H1 (cell line): Measurements from ENCODE around the gene GEN1. TPM values are rescaled to one million over a fixed set of nuclear protein-coding genes. Genes with fewer than 3 reads are reported as not detected.

ENCODE experiments used
- CTCF ChIA-PET: fragments of 300-600 bp; sonication (Branson Sonifier 250); formaldehyde crosslinking; loops from one replicate; lab custom pipeline; 2021; ENCODE audit not compliant: partially characterized antibody; lab: Charles Lee
- POLR2A ChIA-PET: fragments of 300-600 bp; sonication (Branson Sonifier 250); formaldehyde crosslinking; loops from one replicate; lab custom pipeline; 2021; ENCODE audit warnings: inconsistent platforms; ENCODE audit not compliant: partially characterized antibody; lab: Charles Lee
- DNase-seq, 2 experiments: peaks; one replicate each; pipeline versions ENCODE4 v3.0.0 to v3.0.0-alpha.2; 2010 to 2022; ENCODE audit warnings: low spot score in 2 of 2, low read depth in 1 of 2, mixed read lengths in 1 of 2
- FAIRE-seq: peaks from 2 replicates; lab custom pipeline; 2011; peaks lifted over from hg19 to GRCh38; lab: Jason Lieb, UNC
- H2AFZ ChIP-seq: 2 replicates; pipeline ENCODE4 v1.8.1; 2012; ENCODE audit warnings: low read length, inconsistent platforms
- H2AK5ac ChIP-seq: 2 replicates; pipeline ENCODE4 v1.6.1; 2013; ENCODE audit warnings: low read depth, low read length
- H2BK120ac ChIP-seq: replicated peaks from 2 replicates; pipeline ENCODE3; 2013; ENCODE audit warnings: low read depth, low read length, inconsistent platforms
- H2BK12ac ChIP-seq: 2 replicates; pipeline ENCODE4 v1.6.1; 2013; ENCODE audit warnings: low read depth, low read length
- H2BK15ac ChIP-seq: 2 replicates; pipeline ENCODE4 v1.6.1; 2013; ENCODE audit warnings: low read length
- H2BK20ac ChIP-seq: 2 replicates; pipeline ENCODE4 v1.6.1; 2013; ENCODE audit warnings: low read length
- H2BK5ac ChIP-seq: 2 replicates; pipeline ENCODE4 v1.6.1; 2013; ENCODE audit warnings: low read depth, low read length
- H3K14ac ChIP-seq: 2 replicates; pipeline ENCODE4 v1.6.1; 2013; ENCODE audit warnings: inconsistent platforms; ENCODE audit not compliant: insufficient read length
- H3K18ac ChIP-seq: 2 replicates; pipeline ENCODE4 v1.6.1; 2013; ENCODE audit warnings: low read length; ENCODE audit errors: extremely low read depth
- H3K23ac ChIP-seq: 2 replicates; pipeline ENCODE4 v1.6.1; 2013; ENCODE audit warnings: inconsistent platforms; ENCODE audit not compliant: insufficient read length
- H3K23me2 ChIP-seq: 2 replicates; pipeline ENCODE4 v1.6.1; 2013; ENCODE audit warnings: low read depth, low read length
- H3K27ac ChIP-seq: 2 replicates; pipeline ENCODE4 v1.6.1; 2011; ENCODE audit warnings: low read depth, low read length, inconsistent platforms
- H3K27me3 ChIP-seq, 4 experiments: replicated peaks in 1 of 4; 1 replicate in 1 of 4; 2 replicates in 3 of 4; pipeline versions ENCODE4 v1.6.1 to v1.8.1; 2011 to 2013; ENCODE audit warnings: low read length in 3 of 4, mild to moderate bottlenecking in 3 of 4, inconsistent platforms in 2 of 4, mixed read lengths in 2 of 4, moderate library complexity in 1 of 4; ENCODE audit not compliant: control insufficient read depth in 3 of 4, insufficient read depth in 3 of 4; ENCODE audit errors: extremely low read depth in 1 of 4
- H3K36me3 ChIP-seq, 4 experiments: 2 replicates each; pipeline versions ENCODE4 v1.6.1 to v1.8.1; 2011 to 2013; ENCODE audit warnings: mild to moderate bottlenecking in 4 of 4, low read length in 3 of 4, moderate library complexity in 2 of 4, control low read depth in 1 of 4, inconsistent platforms in 1 of 4; ENCODE audit not compliant: insufficient read depth in 4 of 4, control insufficient read depth in 2 of 4
- H3K4ac ChIP-seq: replicated peaks from 2 replicates; pipeline ENCODE3; 2013; ENCODE audit warnings: low read length, low read depth, mixed read lengths, inconsistent platforms; ENCODE audit not compliant: insufficient read length
- H3K4me1 ChIP-seq, 4 experiments: replicated peaks in 1 of 4; 1 replicate in 1 of 4; 2 replicates in 3 of 4; pipeline versions ENCODE4 v1.6.1 to v1.8.1; 2011 to 2013; ENCODE audit warnings: low read length in 3 of 4, inconsistent platforms in 2 of 4, mixed read lengths in 1 of 4; ENCODE audit not compliant: insufficient read depth in 4 of 4, control insufficient read depth in 3 of 4
- H3K4me2 ChIP-seq, 2 experiments: 2 replicates each; pipeline versions ENCODE4 v1.6.1 to v1.8.1; 2011 to 2013; ENCODE audit warnings: low read depth in 2 of 2, low read length in 2 of 2, control low read depth in 1 of 2, inconsistent platforms in 1 of 2, mild to moderate bottlenecking in 1 of 2; ENCODE audit not compliant: insufficient read depth in 1 of 2
- H3K4me3 ChIP-seq, 4 experiments: fragments of 200-600, 300-600 bp in 1 of 4; sonication (generic), shearing (Covaris generic), sonication (Bioruptor Twin) in 1 of 4; 2 replicates each; pipeline versions ENCODE4 v1.5.1 to v1.8.1; 2011 to 2016; ENCODE audit warnings: low read length in 4 of 4, low read depth in 3 of 4, control low read depth in 2 of 4, inconsistent platforms in 2 of 4, mild to moderate bottlenecking in 2 of 4, mixed read lengths in 1 of 4, moderate library complexity in 1 of 4; ENCODE audit not compliant: insufficient read depth in 2 of 4; ENCODE audit errors: extremely low read depth in 1 of 4
- H3K56ac ChIP-seq: replicated peaks from 2 replicates; pipeline ENCODE3; 2013; ENCODE audit warnings: low read depth, mild to moderate bottlenecking, mixed read lengths, low read length, inconsistent platforms; ENCODE audit not compliant: insufficient read length
- H3K79me1 ChIP-seq: 2 replicates; pipeline ENCODE4 v1.6.1; 2013; ENCODE audit warnings: low read depth, low read length, control low read depth
- H3K79me2 ChIP-seq, 2 experiments: 2 replicates each; pipeline versions ENCODE4 v1.6.1 to v1.8.1; 2012 to 2013; ENCODE audit warnings: low read length in 2 of 2, mild to moderate bottlenecking in 2 of 2, inconsistent platforms in 1 of 2; ENCODE audit not compliant: insufficient read depth in 2 of 2, control insufficient read depth in 1 of 2
- H3K9ac ChIP-seq, 4 experiments: replicated peaks in 1 of 4; 1 replicate in 1 of 4; 2 replicates in 3 of 4; pipeline versions ENCODE4 v1.6.1 to v1.8.1; 2011 to 2013; ENCODE audit warnings: low read depth in 3 of 4, low read length in 3 of 4, control low read depth in 2 of 4, mild to moderate bottlenecking in 2 of 4, moderate library complexity in 2 of 4, inconsistent platforms in 1 of 4; ENCODE audit errors: extremely low read depth in 1 of 4
- H3K9me3 ChIP-seq, 2 experiments: 2 replicates each; pipeline versions ENCODE4 v1.6.1 to v1.8.1; 2012 to 2013; ENCODE audit warnings: mild to moderate bottlenecking in 2 of 2, moderate library complexity in 2 of 2, control low read depth in 1 of 2, inconsistent platforms in 1 of 2, low read depth in 1 of 2, low read length in 1 of 2, mixed read lengths in 1 of 2; ENCODE audit not compliant: insufficient read depth in 2 of 2
- H4K20me1 ChIP-seq, 2 experiments: replicated peaks in 1 of 2; 2 replicates each; pipeline versions ENCODE3 to v1.8.1; 2011 to 2013; ENCODE audit warnings: inconsistent platforms in 2 of 2, low read length in 2 of 2, mild to moderate bottlenecking in 1 of 2; ENCODE audit not compliant: insufficient read depth in 2 of 2, control insufficient read depth in 1 of 2
- H4K5ac ChIP-seq: 2 replicates; pipeline ENCODE4 v1.6.1; 2013; ENCODE audit warnings: low read length, low read depth, mixed read lengths, inconsistent platforms; ENCODE audit not compliant: insufficient read length
- H4K8ac ChIP-seq: 2 replicates; pipeline ENCODE4 v1.8.0; 2013; ENCODE audit warnings: mild to moderate bottlenecking, moderate library complexity, low read length, inconsistent platforms; ENCODE audit not compliant: insufficient read depth; ENCODE audit errors: extremely low read depth
- H4K91ac ChIP-seq: replicated peaks from 2 replicates; pipeline ENCODE3; 2013; ENCODE audit warnings: low read length, mixed read lengths, inconsistent platforms; ENCODE audit not compliant: insufficient read length
- CEBPB ChIP-seq: IDR thresholded peaks from 2 replicates; pipeline ENCODE4 v1.6.1; 2012; ENCODE audit warnings: low read depth, low read length
- CHD2 ChIP-seq: IDR thresholded peaks from 2 replicates; pipeline ENCODE4 v1.6.1; 2012; ENCODE audit warnings: low read length, improper control_type of control experiment
- NANOG ChIP-seq: IDR thresholded peaks from 2 replicates; pipeline ENCODE4 v1.6.1; 2011; ENCODE audit warnings: low read length, low read depth, mild to moderate bottlenecking, inconsistent platforms; ENCODE audit not compliant: insufficient read depth, poor library complexity, severe bottlenecking
- SIRT6 ChIP-seq: IDR thresholded peaks from one replicate; pipeline ENCODE4 v1.7.1; 2012; ENCODE audit warnings: low read length, inconsistent platforms
- WGBS, 2 experiments: shearing (Covaris generic) in 1 of 2; methylation state at CpG; one replicate each; pipeline versions ENCODE4 v1.1.6 to v1.1.7; 2013 to 2015; ENCODE audit warnings: low lambda C conversion rate in 2 of 2, mixed read lengths in 2 of 2, inconsistent platforms in 1 of 2, low coverage in 1 of 2, missing lambda C conversion rate in 1 of 2; ENCODE audit not compliant: insufficient replicate concordance in 2 of 2, insufficient coverage in 1 of 2, insufficient read length in 1 of 2; ENCODE audit errors: extremely low coverage in 1 of 2, missing lambda C conversion rate in 1 of 2; 5-methylcytosine and 5-hydroxymethylcytosine counted together
- polyA plus RNA-seq, 7 experiments: library from polyadenylated mRNA; depleted of rRNA in 3 of 7; stranded (reverse) in 5 of 7; unstranded in 2 of 7; fragments of >200 nt in 5 of 7; fragments of 200-250 nt in 2 of 7; gene quantifications; 1 replicate in 5 of 7; 2 replicates in 1 of 7; 4 replicates in 1 of 7; pipeline versions ENCODE4 v1.2.1 to v1.2.3, GENCODE V29; 2011 to 2013; ENCODE audit warnings: missing spikeins in 2 of 7, mixed read lengths in 2 of 7
- total RNA-seq: library from RNA; stranded (reverse); fragmentation: NEBNext Ultra II Directional; extraction: Animal tissue kit (Norgen Biotek cat#: 25700); gene quantifications from 2 replicates; pipeline ENCODE4 v1.2.1, GENCODE V29; 2021

GEN1 gene
- total and polyA plus RNA-seq, 2 of the 8 experiments (the other 6 are each of a cell fraction or from before 2014, with no cell fraction given) = 6.9 to 19.2 TPM

GRCh38 chr2:17768894-17769293, 15.0 kb downstream of the GEN1 start:
- H2AFZ ChIP-seq = no peak overlapping the region
- no peak overlapping the region for H3K4me3 ChIP-seq
- H3K14ac ChIP-seq = no peak overlapping the region
- POLR2A ChIA-PET = no interaction called here
- H2BK12ac ChIP-seq = no peak overlapping the region
- CTCF ChIA-PET = interaction anchor here (3.3 kb wide), 1 partner anchor 49 kb away, joined by 11 read pairs; no protein-coding TSS in a partner anchor
- no peak overlapping the region for H3K23ac ChIP-seq
- TF ChIP-seq NANOG = no peak
- TF ChIP-seq SIRT6 = no peak
- no peak for TF ChIP-seq CHD2
- no peak for TF ChIP-seq CEBPB
- no peaks in the 10 kb centered on the region for H3K79me2 ChIP-seq
- peaks cover 0 to 2% of the 10 kb centered on the region in 2 experiments for H4K20me1 ChIP-seq
- no peaks in the 10 kb centered on the region for H3K9me3 ChIP-seq
- H4K8ac ChIP-seq = no peak overlapping the region
- H3K27me3 ChIP-seq = no peaks in the 10 kb centered on the region
- no peak overlapping the region for H3K4ac ChIP-seq
- H2AK5ac ChIP-seq = no peak overlapping the region
- no peak overlapping the region for H2BK5ac ChIP-seq
- WGBS, 2 experiments = 92% methylated on average over 4 of the region's 4 CpGs; no CpG with 5 or more reads in 1 of the 2 experiments
- H3K79me1 ChIP-seq = no peaks in the 10 kb centered on the region
- no peak overlapping the region for H3K56ac ChIP-seq
- no peaks in the 10 kb centered on the region for H3K4me1 ChIP-seq
- H3K9ac ChIP-seq = no peak overlapping the region
- H3K36me3 ChIP-seq = peaks cover 0 to 58% (median 14%) of the 10 kb centered on the region in 4 experiments; a peak in 6 of 8 replicates
- H2BK20ac ChIP-seq = no peak overlapping the region
- no peak overlapping the region for H3K18ac ChIP-seq
- no peak for DNase-seq
- no peak overlapping the region for H3K4me2 ChIP-seq
- FAIRE-seq = no peak
- H4K91ac ChIP-seq = no peak overlapping the region
- no peaks in the 10 kb centered on the region for H3K23me2 ChIP-seq
- no peak overlapping the region for H2BK15ac ChIP-seq
- H4K5ac ChIP-seq = no peak overlapping the region
- no peak overlapping the region for H3K27ac ChIP-seq
- H2BK120ac ChIP-seq = no peak overlapping the region
